Activated naive CD4-positive, alpha-beta T cell treated with anti-CD3 and anti-CD28 coated beads for 36 hours (primary cell): ENCODE measurements around the gene ASB6. TPM values are rescaled to one million over a fixed set of nuclear protein-coding genes. Genes with fewer than 3 reads are reported as not detected.

ENCODE experiments used
- CTCF ChIA-PET: fragments of 350-600 bp; sonication (Branson Sonifier 250); formaldehyde crosslinking; loops from one replicate; lab custom pipeline; 2021; ENCODE audit warnings: antibody characterized with exemption; lab: Charles Lee
- DNase-seq: peaks from one replicate; pipeline ENCODE4 v3.0.0-alpha.2; 2020
- H3K27ac Mint-ChIP-seq: one replicate; pipeline ENCODE4 v1.8.0; 2021; ENCODE audit warnings: mild to moderate bottlenecking, mixed read lengths
- H3K27me3 Mint-ChIP-seq: one replicate; pipeline ENCODE4 v1.8.0; 2021; ENCODE audit warnings: low read depth, mixed read lengths
- H3K36me3 Mint-ChIP-seq: one replicate; pipeline ENCODE4 v1.8.0; 2021; ENCODE audit warnings: low read depth, mixed read lengths
- H3K4me1 Mint-ChIP-seq: one replicate; pipeline ENCODE4 v1.8.0; 2021; ENCODE audit warnings: low read depth, mixed read lengths
- H3K4me3 Mint-ChIP-seq: one replicate; pipeline ENCODE4 v1.8.0; 2021; ENCODE audit warnings: mild to moderate bottlenecking, moderate library complexity, mixed read lengths
- H3K9me3 Mint-ChIP-seq: one replicate; pipeline ENCODE4 v1.8.0; 2021; ENCODE audit warnings: mixed read lengths
- intact Hi-C: fragments of 100-400 bp; cut with micrococcal nuclease; formaldehyde crosslinking; loops from one replicate; pipeline ENCODE4 v1.15.1; 2023
- total RNA-seq, 2 experiments: library from RNA; stranded (reverse); gene quantifications; one replicate each; pipeline ENCODE4 v1.2.3, GENCODE V29; 2021

ASB6 gene
- total RNA-seq, 2 experiments from 2014 or later: 13.0 to 13.8 TPM

DNA sequence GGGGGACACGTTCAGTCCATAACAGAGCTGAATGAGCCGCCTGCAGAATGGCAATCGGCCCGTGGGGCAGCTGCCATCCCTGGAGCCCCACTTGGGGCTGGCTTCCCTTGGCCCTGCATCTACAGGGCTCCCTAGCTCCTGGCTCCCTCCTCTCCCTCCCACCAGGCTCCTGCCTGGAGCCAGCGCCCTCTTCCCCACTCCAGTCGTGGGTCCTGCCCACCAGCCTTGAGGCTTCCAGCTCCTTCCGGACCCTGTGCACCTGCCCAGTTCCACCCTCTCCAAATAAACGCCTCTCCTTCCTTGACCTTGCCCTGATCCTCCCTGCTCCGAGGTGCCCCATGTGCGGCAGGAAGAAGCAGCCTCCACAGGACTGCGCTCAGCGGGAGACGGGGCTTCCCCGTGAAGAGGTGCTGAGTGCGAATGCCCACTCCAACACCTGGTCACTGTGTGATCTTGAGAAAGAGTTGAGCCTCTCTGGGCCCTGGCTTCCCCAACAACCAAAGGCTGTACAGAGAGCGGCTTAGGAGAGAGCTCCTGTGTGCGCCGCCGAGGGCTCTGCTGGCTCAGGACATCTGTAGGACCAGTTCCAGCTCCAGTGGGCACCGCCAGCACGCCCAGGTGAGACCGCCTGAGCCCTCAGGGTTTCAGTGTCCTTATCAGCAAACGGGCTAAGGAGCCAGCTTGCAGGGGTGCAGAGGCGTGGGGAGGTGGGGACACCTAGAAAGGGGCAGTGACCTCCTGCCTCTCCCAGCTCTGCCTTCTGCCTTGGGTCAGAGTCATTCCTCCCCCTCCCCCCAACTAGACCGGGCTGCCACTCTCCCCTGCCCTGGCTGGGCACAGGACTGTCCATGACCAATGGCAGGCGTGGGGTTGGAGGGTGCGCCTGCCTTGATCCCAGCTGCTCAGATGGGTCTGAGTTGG, 33.1 kb downstream of the ASB6 start:
- CTCF ChIA-PET: interaction anchor here (0.7 to 4.8 kb wide), 8 partner anchors 12 to 680 kb away, joined by 3 to 25 read pairs (median 4); partner anchors contain the start of genes C9orf50 and IER5L
- Mint-ChIP-seq H3K4me1 (peaks cover 32% of the 10 kb centered on the region), H3K27ac (no peak overlapping the region), H3K9me3 (no peaks in the 10 kb centered on the region), H3K4me3 (no peak overlapping the region), H3K27me3 (no peaks in the 10 kb centered on the region), H3K36me3 (no peaks in the 10 kb centered on the region)
- DNase-seq: no peak
- intact Hi-C loops: loop anchor here (5.0 kb wide), 1 partner anchor 112 kb away; no protein-coding TSS in a partner anchor

- no peak for DNase-seq
- no peaks in the 10 kb centered on the region for H3K9me3 Mint-ChIP-seq
- H3K27ac Mint-ChIP-seq: peak overlapping the region; percentile 65
- intact Hi-C loops: loop anchor here (1.0 to 5.0 kb wide), 3 partner anchors 110 to 432 kb away; no protein-coding TSS in a partner anchor
- H3K36me3 Mint-ChIP-seq: no peaks in the 10 kb centered on the region
- H3K27me3 Mint-ChIP-seq: no peaks in the 10 kb centered on the region
- no peak overlapping the region for H3K4me3 Mint-ChIP-seq
- CTCF ChIA-PET: interaction anchor here (1.5 to 4.8 kb wide), 5 partner anchors 17 to 475 kb away, joined by 5 to 25 read pairs (median 9); no protein-coding TSS in a partner anchor
- H3K4me1 Mint-ChIP-seq: peaks cover 37% of the 10 kb centered on the region
These were observed 34.9 kb downstream of the ASB6 start for GRCh38 chr9:129607027-129607387.

DNA sequence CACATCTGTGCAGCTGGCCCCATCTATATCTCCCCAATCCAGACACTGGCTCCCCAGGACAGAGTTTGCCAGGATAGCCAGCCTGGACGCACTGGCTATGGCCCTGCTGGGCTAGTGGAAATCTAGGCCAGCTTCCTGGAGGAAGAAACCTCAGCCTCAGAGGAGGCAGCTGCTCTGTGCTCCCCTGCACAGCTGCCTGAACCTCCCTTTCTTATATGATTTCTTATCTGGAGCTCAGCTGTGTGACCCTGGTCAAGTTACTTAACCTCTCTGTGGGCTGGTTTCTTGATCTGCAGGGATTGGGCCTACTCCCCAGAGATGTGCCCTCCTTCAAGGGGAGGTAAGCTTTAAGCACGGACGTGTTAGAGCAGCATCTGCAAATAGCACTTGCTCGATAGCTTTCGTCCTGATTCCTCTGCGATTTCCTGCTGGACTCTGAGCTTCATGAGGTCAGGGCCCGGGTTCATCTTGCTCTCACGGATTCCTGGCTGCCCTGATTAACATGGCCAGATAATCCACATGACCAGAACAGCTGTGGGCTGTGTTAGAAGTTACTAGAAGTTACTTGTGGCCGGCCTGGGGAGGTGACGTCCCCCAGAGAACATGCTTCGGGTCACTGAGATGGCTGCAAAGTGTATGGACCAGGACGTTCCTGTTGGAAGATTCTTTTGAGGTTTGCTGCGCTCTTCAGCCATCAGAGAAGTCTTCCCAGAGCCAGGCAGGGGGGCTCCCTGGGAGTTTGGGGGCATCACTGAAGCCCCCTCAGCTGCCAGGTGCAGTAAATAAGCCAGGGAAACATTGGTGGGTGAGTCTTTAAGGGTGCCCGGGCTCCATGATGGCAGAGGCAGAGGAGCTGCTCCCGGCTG, 35.6 kb downstream of the ASB6 start:
- DNase-seq: no peak
- Mint-ChIP-seq H3K27ac (no peak overlapping the region), H3K36me3 (no peaks in the 10 kb centered on the region), H3K9me3 (no peaks in the 10 kb centered on the region), H3K4me3 (no peak overlapping the region), H3K27me3 (no peaks in the 10 kb centered on the region), H3K4me1 (peaks cover 37% of the 10 kb centered on the region)
- intact Hi-C loops: loop anchor here (1.0 to 5.0 kb wide), 3 partner anchors 109 to 431 kb away; no protein-coding TSS in a partner anchor
- CTCF ChIA-PET: interaction anchor here (1.5 to 4.8 kb wide), 5 partner anchors 18 to 474 kb away, joined by 5 to 25 read pairs (median 9); no protein-coding TSS in a partner anchor

DNA sequence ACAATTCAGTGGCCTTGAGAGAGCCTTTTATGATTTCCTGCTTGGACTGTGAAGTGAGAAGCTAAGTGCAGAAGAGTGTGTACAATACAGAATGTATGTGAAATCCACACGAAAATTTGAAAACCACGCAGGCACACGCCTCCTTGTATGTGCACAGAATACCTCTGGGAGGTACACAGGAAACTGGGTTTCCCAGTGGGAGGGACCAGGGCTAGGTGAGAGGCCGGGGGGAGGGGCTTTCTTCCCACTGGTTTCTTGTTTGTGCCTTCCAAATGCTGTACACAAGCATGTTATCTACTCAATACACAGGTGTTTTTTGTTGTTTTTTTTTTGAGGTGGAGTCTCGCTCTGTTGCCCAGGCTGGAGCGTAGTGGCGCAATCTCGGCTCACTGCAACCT, 37.2 kb downstream of the ASB6 start:
- Mint-ChIP-seq H3K9me3 (no peaks in the 10 kb centered on the region), H3K4me3 (no peak overlapping the region), H3K27me3 (no peaks in the 10 kb centered on the region), H3K36me3 (no peaks in the 10 kb centered on the region), H3K4me1 (peaks cover 29% of the 10 kb centered on the region), H3K27ac (no peak overlapping the region)
- intact Hi-C loops: loop anchor here (5.0 kb wide), 1 partner anchor 107 kb away; no protein-coding TSS in a partner anchor
- CTCF ChIA-PET: interaction anchor here (0.7 to 4.8 kb wide), 6 partner anchors 11 to 465 kb away, joined by 3 to 25 read pairs (median 6); no protein-coding TSS in a partner anchor
- no peak for DNase-seq

- no peaks in the 10 kb centered on the region for H3K27me3 Mint-ChIP-seq
- no peak for DNase-seq
- no peaks in the 10 kb centered on the region for H3K9me3 Mint-ChIP-seq
- H3K27ac Mint-ChIP-seq: no peak overlapping the region
- intact Hi-C loops: no loop called here
- H3K4me3 Mint-ChIP-seq: no peak overlapping the region
- no peaks in the 10 kb centered on the region for H3K36me3 Mint-ChIP-seq
- H3K4me1 Mint-ChIP-seq: peaks cover 26% of the 10 kb centered on the region
- CTCF ChIA-PET: interaction anchor here (0.7 to 3.3 kb wide), 4 partner anchors 12 to 284 kb away, joined by 3 to 18 read pairs (median 3); no protein-coding TSS in a partner anchor
These were observed 37.7 kb downstream of the ASB6 start for GRCh38 chr9:129604056-129604765.

DNA sequence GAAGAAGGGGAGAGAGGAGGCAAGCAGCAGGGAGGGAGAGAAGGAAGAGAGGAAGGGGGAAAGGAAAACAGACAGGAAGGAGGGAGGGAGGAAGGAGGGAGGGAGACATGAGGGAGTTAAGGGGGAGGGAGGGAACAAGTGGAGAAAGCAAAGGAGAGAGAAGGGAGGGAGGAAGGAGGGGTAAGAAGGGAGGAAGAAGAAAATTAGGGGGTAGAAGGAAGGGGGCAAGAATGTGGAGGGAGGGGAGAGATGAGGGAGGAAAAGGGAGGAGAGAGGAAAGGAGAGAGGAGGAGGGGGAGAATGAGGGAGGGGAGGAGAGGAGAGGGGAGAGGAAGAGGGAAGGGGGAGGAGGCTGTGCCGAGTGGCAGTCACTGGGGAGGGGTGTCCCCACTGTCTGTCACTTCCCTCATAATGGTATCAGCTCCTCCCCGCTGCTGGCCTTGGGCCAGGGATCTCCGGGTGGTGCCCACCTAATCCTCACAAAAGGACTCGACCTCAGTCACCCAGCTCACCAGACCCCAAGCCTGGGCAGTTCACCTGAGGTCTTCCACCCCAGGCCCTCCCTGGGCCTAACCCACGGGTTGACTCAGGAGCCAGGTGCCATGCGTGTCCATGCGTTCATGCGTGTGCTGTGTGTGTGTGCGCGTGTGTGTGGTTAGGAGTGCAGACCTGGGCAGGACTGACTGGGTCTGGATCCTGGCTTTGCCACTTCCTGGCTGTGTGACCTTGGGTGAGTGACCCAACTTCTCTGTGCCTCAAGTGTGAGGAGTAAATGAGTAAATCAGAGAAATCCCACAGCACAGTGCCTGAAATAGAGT, 39.1 kb downstream of the ASB6 start:
- no peaks in the 10 kb centered on the region for H3K36me3 Mint-ChIP-seq
- peaks cover 29% of the 10 kb centered on the region for H3K4me1 Mint-ChIP-seq
- CTCF ChIA-PET: no interaction called here
- H3K27ac Mint-ChIP-seq: no peak overlapping the region
- H3K9me3 Mint-ChIP-seq: no peaks in the 10 kb centered on the region
- intact Hi-C loops: no loop called here
- peaks cover 6% of the 10 kb centered on the region for H3K27me3 Mint-ChIP-seq
- H3K4me3 Mint-ChIP-seq: no peak overlapping the region
- DNase-seq: peak; percentile 46

DNA sequence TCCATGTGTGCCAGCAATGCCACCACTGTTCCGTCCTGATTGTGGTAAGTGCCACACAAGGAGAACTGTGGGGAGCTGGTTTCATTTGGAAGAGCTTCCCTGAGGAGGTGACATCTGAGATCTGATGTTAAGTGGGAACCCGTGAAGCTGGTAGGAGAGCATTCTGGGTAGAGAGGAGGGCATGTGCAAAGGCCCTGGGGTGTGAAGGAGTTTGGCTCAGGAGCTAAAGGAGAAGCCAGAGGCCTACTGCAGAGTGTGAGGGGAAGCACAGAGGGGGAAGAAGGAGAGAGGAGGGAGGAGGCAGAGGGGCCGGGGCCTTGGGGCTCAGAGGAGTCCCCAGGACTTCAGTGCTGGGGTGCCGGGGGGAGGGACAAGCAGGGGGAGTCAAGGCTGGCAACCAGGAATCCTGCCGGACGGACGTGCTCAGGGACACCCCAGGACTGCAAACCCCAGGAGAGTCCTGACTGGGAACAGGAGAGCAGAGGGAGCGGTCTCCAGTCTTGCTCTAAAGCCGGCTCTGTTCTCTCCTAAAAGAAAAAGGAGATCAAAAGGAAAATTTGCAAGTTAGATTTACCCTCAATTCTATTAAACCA, 40.8 kb downstream of the ASB6 start:
- Mint-ChIP-seq H3K4me1 (peaks cover 20% of the 10 kb centered on the region), H3K36me3 (no peaks in the 10 kb centered on the region), H3K4me3 (no peak overlapping the region), H3K27me3 (peaks cover 6% of the 10 kb centered on the region), H3K27ac (no peak overlapping the region), H3K9me3 (no peaks in the 10 kb centered on the region)
- intact Hi-C loops: no loop called here
- no peak for DNase-seq
- CTCF ChIA-PET: interaction anchor here (0.7 kb wide), 1 partner anchor 281 kb away, joined by 4 read pairs; no protein-coding TSS in a partner anchor

DNA sequence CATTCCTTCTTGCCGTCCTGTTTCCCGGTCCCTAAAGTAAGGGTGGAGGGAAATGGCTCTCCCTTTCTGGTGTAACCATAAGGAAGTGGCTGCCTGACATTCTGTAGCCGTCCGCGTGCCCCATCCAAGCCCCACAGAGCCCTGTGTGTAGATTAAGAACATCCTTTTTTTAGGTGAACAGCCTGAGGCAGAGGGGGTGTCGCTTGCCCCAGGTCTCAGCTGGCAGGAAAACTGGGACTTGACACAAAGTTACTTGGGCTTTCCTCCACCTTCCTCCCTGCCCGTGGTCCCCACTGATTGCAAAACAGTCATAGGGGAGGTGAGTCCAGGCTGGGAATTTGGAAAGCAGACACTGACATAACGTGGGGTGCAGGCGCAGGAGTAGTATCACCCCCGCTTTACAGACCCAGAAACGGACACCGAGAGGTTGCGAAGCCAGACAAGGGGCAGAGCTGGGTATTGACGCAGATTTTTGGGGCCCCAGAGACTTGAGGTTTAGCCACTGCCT, 43.8 kb downstream of the ASB6 start:
- Mint-ChIP-seq H3K36me3 (no peaks in the 10 kb centered on the region), H3K27ac (no peak overlapping the region), H3K4me3 (peak overlapping the region; percentile 3), H3K27me3 (peaks cover 6% of the 10 kb centered on the region), H3K4me1 (peaks cover 14% of the 10 kb centered on the region), H3K9me3 (no peaks in the 10 kb centered on the region)
- CTCF ChIA-PET: interaction anchor here (1.4 kb wide), 1 partner anchor 459 kb away, joined by 4 read pairs; no protein-coding TSS in a partner anchor
- intact Hi-C loops: no loop called here
- no peak for DNase-seq

GRCh38 chr9:129597355-129598088, 44.4 kb downstream of the ASB6 start:
- CTCF ChIA-PET: interaction anchor here (0.6 to 1.4 kb wide), 2 partner anchors 192 to 458 kb away, joined by 3 to 4 read pairs; no protein-coding TSS in a partner anchor
- peak; percentile 58 for DNase-seq
- Mint-ChIP-seq H3K36me3 (no peaks in the 10 kb centered on the region), H3K4me3 (peak overlapping the region; percentile 3), H3K27ac (no peak overlapping the region), H3K4me1 (peaks cover 10% of the 10 kb centered on the region), H3K27me3 (peaks cover 6% of the 10 kb centered on the region), H3K9me3 (no peaks in the 10 kb centered on the region)
- intact Hi-C loops: no loop called here
